ENCODE data around the gene MUC5B. TPM values are rescaled to one million over a fixed set of nuclear protein-coding genes. Genes with fewer than 3 reads are reported as not detected.

MUC5B gene
- total and polyA plus RNA-seq, 7 experiments from 2014 or later, result not detected

Small RNA genes lying within 50 kb of the gene (microRNA-seq; reads per million reads assigned to microRNA genes)
- gene MIR6744 (ENCODE audit: borderline microRNAs expressed), result not detected

Other genes with a start within 250 kb of the MUC5B start
- not detected for gene MUC6, start 186.3 kb upstream of the MUC5B start, total RNA-seq
- gene MUC6, start 186.3 kb upstream of the MUC5B start, polyA plus RNA-seq, result not detected
- not detected for gene MUC2, start 148.2 kb upstream of the MUC5B start, total RNA-seq
- gene MUC2, start 148.2 kb upstream of the MUC5B start, polyA plus RNA-seq, result not detected
- not detected for gene MUC5AC, start 65.1 kb upstream of the MUC5B start, total RNA-seq
- not detected for gene MUC5AC, start 65.1 kb upstream of the MUC5B start, polyA plus RNA-seq
- gene TOLLIP, start 86.6 kb downstream of the MUC5B start, total RNA-seq, result 10 to 100 TPM; 39.8 to 63.8 (median 48.7) TPM
- gene TOLLIP, start 86.6 kb downstream of the MUC5B start, polyA plus RNA-seq, result 10 to 100 TPM; 20.9 to 26.5 TPM
- gene BRSK2, start 166.9 kb downstream of the MUC5B start, total RNA-seq, result under 1 TPM in 3 of 5 experiments, not detected in 2; 0.27 to 0.51 (median 0.30) TPM
- not detected for gene BRSK2, start 166.9 kb downstream of the MUC5B start, polyA plus RNA-seq

All from naive thymus-derived CD4-positive, alpha-beta T cell (primary cell).